Measurements from ENCODE around the gene SEMA4D.
"Not testable (repeated sequence)": the region's sequence is repeated elsewhere in the genome, so short reads cannot be mapped to it uniquely, and the experiment has no call there.

Gene SEMA4D

GRCh38 chr9:89480825-89481537 lies 16.9 kb downstream of the SEMA4D start:
- DNase-seq = no peak

- not testable (repeated sequence) for DNase-seq
Observed at GRCh38 chr9:89480372-89480771, 17.5 kb downstream of the SEMA4D start.

GRCh38 chr9:89479669-89480011 lies 18.3 kb downstream of the SEMA4D start:
- not testable (repeated sequence) for DNase-seq

- no peak for DNase-seq
Observed at GRCh38 chr9:89478821-89479668, 18.9 kb downstream of the SEMA4D start.

GRCh38 chr9:89477811-89478630 lies 19.9 kb downstream of the SEMA4D start:
- peak; percentile 88 to 93 for DNase-seq

- no peak for DNase-seq
Observed at GRCh38 chr9:89477384-89477783, 20.5 kb downstream of the SEMA4D start.

GRCh38 chr9:89476546-89476945 lies 21.4 kb downstream of the SEMA4D start:
- no peak for DNase-seq

- DNase-seq = no peak
Observed at GRCh38 chr9:89475891-89476440, 21.9 kb downstream of the SEMA4D start.

GRCh38 chr9:89474939-89475338 lies 23.0 kb downstream of the SEMA4D start:
- DNase-seq = no peak

- DNase-seq = no peak
Observed at GRCh38 chr9:89473762-89474469, 24.0 kb downstream of the SEMA4D start.

- not testable (repeated sequence) for DNase-seq
Observed at GRCh38 chr9:89471796-89472320, 26.1 kb downstream of the SEMA4D start.

- DNase-seq = no peak
Observed at GRCh38 chr9:89471390-89471789, 26.5 kb downstream of the SEMA4D start.

GRCh38 chr9:89470224-89470839 lies 27.6 kb downstream of the SEMA4D start:
- no peak for DNase-seq

GRCh38 chr9:89469003-89469402 lies 28.9 kb downstream of the SEMA4D start:
- no peak for DNase-seq

GRCh38 chr9:89468281-89468960 lies 29.5 kb downstream of the SEMA4D start:
- no peak for DNase-seq

GRCh38 chr9:89467278-89467625 lies 30.7 kb downstream of the SEMA4D start:
- no peak for DNase-seq

- no peak for DNase-seq
Observed at GRCh38 chr9:89466451-89467277, 31.2 kb downstream of the SEMA4D start.

- no peak for DNase-seq
Observed at GRCh38 chr9:89465726-89466308, 32.1 kb downstream of the SEMA4D start.

- DNase-seq = no peak
Observed at GRCh38 chr9:89465001-89465451, 32.9 kb downstream of the SEMA4D start.
